ELR (cell line): ENCODE data around the gene CFC1B.
"Not testable (repeated sequence)": the region's sequence is repeated elsewhere in the genome, so short reads cannot be mapped to it uniquely, and the experiment has no call there.

Experiments used
- DNase-seq: peaks from one replicate; pipeline ENCODE4 v3.0.0-alpha.2; 2015; ENCODE audit warnings: low read depth

CFC1B gene

DNA sequence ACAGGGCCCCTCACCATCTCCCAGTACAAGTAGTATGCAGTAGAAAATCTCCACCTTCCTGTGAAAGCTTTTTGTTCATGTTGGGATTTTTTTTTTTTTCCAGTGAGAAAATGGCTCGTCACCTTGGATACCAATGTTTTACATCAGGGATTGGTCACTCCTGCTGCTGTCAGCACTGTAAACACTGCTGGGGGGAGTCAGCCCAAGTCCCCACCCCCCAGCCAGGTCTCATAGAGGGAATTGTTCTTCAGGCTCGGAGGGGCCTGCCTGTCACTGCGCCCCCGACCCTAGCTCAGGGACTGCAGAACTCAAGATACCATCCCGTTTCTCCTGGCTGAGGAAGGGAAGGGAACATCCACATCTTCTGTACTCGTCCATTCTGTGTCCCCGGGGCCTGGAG lies at the start of gene CFC1B:
CFC1B (plus strand) TSS at position 231 of the 400 bp plus-strand sequence. CDS start 263 bp downstream, outside the sequence.
- DNase-seq = not testable (repeated sequence)

DNA sequence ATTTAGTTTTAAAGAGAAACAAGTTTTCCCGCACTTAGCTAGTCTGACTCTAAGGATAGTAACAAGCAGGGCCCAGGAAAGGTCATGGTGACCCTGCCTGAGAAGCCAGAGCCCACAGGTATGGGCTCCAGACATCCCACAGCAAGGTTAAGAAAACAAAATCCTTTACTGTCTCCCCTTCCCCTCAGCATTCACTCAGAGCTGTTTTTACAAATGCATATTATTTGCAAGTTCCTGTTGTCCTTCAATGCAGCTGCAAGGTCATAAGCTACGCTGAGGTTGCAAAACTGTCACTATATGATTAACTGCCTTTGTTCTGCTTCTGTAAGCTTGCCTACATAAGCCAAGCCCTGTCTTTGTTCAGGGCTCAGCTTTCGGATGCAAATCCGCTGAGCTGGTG lies 29.9 kb upstream of the CFC1B start:
- DNase-seq = not testable (repeated sequence)

DNA sequence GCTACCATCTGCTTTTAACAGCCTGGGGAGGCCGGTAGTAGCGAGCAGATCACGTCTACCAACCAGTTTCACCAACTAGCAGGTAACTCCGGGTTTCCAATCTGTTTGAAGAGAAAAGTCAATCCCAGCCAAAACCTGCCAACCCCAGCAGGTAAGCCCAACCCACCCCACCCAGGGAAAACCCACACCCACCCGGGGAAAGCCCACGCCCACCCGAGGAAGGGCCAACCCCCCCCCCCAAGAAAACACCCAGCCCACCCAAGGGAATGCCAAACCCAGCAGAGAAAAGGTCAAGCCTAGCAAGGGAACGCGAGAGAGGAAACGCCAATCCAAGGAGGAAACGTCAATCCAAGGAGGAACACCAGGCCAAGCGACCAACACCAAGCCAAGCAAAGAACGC lies 11.8 kb upstream of the CFC1B start, which contains the start of gene POTEI:
POTEI (minus strand) TSS at position 101 of the 400 bp plus-strand sequence; CDS start at position 8, 93 bp downstream.
- not testable (repeated sequence) for DNase-seq

DNA sequence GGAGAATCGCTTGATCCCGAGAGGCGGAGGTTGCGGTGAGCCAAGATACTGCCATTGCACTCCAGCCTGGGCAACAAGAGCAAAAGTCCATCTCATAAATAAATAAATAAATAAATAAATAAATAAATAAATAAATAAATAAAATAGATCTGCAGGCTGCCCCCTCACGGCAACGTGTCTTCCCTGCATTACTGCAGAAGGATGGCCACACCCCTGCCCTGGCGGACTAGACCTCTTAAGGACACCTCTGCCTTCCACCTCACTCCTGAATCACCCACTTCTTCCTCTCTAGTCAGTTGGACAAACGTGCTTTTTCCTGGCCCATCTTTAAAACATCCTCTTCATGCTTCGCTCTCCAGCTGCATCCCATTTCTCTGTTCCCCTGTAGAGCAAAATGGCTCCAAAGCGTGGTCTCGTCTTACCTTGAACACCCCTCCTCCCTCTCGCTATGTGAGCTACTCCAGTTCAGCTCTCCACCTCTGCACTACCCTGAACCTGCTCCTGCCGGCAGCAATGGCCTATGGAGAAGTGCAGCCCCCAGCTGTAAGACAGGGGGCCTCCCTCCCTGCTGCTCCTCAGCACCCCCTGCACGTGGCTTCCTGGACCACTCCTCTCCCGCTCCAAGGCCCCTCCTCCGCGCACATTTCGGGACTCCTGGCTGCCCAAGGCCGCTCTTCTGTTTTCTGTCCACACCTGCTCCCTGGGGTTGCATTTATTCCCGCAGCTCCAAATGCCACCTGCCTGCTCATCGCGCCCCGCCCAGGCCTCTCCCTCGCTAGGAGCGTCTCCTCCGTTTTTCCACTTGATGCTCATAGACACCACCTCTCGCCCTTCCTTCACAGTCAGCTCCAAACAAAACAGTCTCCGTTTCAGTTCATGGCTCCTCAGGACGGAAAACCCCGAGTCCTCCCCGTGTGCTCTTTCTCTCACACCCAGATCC lies 9.9 kb upstream of the CFC1B start:
- DNase-seq = not testable (repeated sequence)

DNA sequence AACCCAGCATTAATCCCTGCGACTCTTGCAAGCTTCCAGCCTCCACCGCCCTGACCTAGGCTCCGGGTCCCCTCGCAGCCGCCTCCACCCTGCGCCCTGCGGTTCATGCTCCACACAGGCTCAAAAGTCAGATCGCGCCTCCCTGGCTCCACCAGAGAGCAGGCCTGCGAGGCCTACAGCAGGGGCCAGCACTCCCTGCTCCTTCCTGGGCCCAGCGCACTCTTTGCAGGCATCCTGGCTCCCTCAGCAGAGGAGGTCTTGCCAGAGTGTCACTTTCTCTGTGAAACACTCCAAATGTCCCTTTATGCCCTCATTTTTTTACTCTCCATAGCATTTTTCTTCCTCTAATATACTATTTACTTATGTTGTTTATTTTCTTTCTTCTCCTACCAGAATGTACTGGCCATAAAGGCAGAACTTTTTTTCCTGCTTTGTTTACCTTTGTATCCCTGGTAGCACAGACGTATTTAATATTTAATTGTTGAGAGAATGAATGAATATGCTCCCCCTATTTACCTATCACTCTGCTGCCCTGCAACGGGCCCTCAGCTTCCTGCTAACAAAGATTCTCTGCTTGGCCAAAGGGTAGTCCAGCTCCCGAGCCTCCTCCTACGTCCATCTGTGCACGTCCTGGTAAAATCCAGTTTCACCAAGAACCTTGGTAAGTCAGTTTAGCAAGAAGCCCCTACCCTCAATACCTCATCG lies 9.1 kb upstream of the CFC1B start:
- DNase-seq = not testable (repeated sequence)

DNA sequence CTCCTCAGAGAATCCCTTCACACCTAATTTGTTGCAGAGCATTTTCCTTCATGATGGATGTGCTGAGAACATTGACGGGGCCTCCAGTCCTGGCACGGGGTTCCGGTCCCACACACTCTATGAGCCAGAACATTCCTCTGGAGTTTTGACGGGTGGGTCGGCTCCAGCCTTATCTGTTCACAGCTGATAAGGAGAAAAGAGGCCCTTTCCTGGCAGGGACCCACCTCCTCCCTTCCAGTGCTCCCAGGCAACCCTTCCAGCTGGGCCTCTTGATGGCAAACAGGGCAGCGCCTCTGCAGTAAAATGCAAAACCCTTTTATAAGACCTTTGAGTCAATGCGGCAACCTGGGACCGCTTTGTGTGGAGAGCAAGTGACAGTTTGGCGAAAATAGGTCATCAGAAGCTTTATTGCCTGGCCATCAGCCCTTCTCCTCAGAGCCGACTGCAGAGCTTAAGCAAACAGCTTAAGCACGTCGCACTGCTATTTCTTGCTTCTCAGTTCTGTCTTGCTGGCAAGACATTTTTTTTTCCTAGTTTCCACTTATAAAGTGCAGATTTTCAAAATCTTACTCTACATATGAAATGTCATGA lies 2.4 kb upstream of the CFC1B start:
- not testable (repeated sequence) for DNase-seq

DNA sequence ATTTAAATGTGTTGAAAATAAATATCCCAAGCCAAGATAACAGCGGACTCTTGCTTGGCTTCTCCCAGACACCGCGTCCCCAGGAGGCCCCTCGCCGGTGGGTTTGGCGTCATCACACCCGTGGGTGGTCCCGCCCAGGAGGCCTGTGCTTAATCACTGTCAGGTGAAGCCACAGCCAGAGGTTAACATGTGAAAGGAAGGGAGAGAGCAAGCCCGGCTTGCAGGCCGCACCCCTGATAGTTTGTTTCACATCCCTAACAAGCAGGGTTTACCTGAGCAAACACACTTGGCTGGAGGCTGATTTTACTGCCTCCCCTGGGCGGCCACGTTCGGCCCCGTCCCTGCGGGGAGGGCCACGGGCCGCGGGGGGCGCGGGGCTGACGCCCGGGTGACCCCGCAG lies 1.4 kb downstream of the CFC1B start:
- DNase-seq = not testable (repeated sequence)

DNA sequence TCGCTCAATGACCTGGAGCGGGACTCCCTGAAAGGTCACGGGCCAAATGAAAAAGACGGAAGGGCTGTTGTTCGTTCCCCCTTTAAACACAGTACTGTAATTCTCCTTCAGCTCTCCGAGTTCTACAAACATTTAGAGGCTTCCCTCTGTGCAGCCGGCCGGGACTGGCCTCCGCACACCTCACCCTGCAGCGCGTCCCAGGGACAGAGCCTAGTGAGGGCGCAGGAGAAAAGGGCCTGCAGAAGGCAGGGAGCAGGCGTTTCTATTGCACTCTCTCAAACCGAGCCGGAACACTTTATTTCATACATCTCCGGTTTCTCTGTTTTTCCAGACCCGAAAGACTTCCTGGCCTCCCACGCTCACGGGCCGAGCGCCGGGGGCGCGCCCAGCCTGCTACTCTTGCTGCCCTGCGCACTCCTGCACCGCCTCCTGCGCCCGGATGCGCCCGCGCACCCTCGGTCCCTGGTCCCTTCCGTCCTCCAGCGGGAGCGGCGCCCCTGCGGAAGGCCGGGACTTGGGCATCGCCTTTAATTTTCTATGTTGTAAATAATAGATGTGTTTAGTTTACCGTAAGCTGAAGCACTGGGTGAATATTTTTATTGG lies 6.4 kb downstream of the CFC1B start:
- not testable (repeated sequence) for DNase-seq

DNA sequence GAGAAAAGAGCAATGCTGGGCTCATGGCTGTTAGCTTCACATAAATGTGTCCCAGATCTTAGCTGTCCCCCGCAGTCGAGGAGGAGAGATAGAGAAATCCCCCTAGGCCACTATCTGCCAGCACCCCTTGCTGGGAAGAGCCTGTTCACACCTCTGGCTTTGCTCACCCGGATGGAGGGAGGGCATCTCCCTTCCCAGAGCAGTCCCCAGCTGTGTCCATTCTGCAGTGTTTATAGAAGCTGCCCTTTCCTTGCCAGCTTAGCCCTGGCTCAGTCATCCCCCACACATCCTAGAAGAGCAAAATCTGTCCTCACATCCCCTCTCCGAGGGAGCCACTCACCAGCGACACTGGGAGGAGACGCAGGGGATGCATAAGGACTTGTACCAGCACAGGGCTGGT lies 8.5 kb downstream of the CFC1B start:
- not testable (repeated sequence) for DNase-seq

DNA sequence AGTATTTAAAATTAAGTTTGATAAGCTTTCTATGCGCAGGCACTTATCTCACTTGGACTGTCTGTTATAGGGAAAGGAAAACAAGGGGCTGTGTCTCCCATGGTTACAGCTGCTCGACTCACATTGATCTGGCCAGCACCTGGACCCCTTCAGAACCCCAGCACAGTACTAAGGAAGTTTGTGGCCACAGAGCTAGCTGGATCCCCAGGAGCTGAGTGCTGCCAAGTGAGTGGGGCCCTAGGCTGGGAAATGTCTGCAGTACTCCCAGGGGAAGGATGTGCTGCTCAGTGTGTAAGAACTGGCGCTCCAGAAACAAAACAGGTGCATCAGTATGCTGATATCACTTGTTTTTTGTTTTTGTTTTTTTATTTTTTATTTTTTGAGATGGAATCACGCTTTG lies 9.2 kb downstream of the CFC1B start:
- not testable (repeated sequence) for DNase-seq

DNA sequence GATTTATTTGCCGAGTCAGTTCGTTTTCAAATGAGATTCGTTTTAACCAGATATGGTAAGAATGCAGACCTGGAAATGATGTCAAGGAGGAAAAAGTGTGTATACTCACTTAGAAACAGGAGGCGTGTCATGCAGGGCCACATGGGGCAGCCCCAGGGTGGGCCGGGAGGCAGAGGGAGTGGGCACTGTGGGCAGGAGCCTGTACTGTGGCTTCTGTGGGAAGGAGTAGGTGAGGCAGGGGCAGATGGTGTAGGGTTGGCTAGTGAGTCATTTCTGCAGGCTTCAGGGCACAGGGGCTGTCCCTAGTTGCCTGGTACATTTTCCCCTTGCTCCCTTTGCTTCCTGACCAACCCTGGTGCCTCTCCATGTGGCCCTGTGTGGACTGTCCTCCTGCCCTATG lies 10.2 kb downstream of the CFC1B start:
- not testable (repeated sequence) for DNase-seq

DNA sequence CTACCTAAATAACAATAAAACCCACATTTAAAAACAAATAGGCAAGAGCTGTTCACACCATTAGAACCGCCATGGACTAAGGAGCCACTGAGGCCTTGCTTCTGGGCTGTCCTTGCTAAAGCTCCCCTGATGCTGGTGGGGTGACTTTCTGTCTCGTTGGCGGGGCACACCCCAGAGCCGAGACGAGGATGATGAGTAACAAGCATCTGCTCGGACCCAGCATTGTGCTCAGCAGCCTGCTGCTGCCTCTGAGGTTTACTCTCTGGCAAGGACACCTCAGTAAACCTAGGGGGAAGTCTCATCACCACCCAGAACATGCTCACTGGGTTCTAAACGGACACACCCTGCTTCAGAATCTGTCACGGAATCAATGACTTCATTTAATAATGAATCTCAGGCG lies 10.7 kb downstream of the CFC1B start:
- DNase-seq = not testable (repeated sequence)

DNA sequence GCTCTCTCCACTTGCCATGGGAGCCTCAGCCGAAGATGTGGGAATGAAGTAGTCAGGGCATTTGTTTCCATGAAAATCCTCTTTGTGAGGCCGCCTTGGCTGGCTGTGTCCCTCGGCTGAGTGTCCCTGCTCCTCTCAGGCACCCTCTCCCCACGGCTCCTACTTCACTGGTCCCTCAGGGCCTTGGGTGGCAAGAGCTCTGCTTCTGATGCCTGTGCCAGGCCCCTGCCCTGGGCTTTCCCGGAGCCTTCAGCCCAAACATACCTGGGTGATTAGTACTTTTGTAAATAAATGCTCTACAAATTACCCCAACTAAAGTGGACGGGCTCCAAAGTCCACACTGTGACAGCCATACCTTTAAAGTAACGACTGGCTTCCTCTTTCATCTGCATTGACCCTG lies 15.6 kb downstream of the CFC1B start:
- DNase-seq = not testable (repeated sequence)

DNA sequence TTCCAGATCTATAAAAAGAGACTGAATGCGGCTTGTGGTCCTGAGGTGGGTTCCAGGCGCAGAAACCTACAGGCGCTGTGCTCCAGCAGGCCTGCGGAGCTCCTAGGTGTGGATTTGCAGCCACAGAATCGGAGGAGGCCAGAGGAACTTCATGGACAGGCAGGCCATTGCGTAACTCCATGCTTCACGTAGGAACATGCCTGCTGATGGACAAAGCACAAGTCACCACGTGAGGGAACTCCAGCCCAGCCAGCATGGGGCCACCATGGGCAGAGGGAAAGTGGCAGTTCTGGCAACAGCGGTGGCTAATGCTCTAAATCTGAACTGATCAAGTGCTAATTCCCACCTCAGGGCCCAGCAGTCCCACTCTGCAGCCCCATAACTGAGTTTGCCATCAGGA lies 17.2 kb downstream of the CFC1B start:
- not testable (repeated sequence) for DNase-seq

DNA sequence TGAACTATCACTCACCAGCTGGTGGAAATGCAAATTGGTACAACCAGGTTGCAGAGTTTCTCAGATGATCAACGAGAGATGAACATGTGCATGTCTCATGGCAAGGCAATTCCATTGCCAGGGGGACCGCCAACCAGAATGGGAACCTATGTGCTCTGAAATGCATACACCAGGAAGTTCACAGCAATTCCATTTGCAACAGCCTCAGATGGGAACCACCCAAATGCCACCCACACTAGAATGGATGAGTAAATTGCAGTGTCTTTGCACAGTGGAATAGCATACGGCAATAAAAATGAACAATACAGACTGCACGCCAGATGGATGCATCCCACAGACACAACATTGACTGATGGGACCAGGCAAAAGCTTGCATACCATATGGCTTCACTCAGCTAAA lies 21.8 kb downstream of the CFC1B start:
- not testable (repeated sequence) for DNase-seq

DNA sequence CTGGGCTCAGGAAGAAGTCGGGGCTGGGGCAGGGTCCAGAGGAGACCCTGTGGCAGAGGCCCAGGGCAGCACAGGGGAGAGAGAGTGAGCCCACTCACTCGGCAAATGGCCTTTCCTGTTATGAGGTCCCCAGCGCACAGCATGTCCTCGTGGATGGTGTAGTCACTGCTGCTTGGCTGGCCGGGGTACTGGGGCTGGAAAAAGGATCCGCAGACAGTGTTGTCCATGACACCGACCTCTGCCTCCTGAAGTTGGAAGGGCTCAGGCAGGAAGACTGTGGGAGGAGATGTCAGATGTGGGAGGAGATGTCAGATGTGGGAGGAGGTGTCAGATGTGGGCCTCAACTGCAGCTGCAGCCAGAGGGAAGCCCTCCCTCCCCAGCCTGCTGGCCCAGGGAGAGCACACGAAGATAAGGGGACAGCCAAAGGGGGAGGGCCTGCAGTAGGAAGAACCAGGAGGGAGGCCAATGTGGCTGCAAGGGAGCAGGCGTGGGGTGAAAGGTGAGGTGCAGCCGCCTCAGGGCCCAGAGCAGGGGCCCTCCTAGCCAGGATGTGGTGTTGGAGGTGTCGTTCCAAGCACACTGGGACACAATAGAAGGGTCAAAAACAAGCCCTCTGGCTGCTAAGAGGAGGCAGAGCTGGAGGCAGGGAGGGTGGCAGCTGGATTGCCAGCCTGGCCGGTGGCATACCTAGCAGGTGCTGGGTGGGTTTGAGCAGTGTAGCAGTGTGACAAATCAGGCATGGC lies 22.9 kb downstream of the CFC1B start:
- DNase-seq = not testable (repeated sequence)

DNA sequence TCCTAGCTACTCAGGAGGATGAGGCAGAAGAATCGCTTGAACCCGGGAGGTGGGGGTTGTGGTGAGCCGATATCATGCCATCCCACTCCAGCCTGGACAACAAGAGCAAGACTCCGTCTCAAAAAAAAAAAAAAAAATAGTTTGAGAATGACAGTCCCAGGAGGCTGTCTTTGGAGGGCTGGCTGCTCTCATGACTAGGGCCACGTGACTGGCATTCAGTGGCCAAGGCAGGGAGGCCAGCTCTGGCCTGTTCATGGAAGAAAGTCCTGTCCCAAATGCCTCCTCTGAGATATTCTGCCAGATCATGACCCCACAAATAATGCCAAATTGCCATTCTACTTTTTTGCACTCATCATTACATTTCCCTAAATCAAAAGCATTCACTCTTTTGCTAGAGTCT lies 24.0 kb downstream of the CFC1B start:
- DNase-seq = not testable (repeated sequence)

DNA sequence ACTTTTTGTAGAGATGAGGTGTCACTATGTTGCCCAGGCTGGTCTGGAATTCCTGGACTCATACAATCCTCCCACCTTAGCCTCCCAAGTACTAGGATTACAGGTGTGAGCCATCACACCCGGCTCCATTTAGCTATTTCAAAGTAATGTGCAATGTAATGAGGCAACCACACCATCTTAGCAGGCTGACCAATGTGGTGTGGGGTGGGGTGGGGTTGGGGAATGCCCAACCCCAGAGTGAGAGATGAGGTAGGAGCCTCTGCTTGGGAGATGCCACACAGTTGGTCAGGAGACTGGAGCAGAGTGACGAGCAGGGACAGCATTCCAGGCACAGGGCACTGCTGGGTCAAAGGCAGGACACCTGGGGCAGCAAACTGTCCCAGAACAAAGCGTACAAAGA lies 27.4 kb downstream of the CFC1B start:
- DNase-seq = not testable (repeated sequence)

DNA sequence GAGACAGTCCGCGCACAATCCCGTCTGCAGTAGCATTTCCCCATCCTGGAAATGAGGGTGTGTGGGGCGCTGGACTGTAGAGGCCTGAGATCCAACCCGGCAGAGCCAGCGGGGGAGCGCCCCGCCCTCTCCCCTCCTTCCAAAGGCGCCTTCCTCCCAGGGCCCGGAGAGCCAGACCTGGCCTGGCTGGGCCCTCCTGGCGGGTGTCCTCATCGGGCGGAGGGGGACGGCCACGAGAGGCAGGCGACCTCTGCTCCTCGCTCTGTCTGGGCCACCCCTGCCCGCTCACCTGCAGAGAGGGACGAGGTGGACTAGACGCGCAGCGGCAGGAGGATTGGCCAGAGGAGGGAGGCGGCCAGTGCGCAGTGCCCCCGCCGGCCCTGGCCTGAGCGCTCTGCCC lies 28.5 kb downstream of the CFC1B start:
- DNase-seq = not testable (repeated sequence)

DNA sequence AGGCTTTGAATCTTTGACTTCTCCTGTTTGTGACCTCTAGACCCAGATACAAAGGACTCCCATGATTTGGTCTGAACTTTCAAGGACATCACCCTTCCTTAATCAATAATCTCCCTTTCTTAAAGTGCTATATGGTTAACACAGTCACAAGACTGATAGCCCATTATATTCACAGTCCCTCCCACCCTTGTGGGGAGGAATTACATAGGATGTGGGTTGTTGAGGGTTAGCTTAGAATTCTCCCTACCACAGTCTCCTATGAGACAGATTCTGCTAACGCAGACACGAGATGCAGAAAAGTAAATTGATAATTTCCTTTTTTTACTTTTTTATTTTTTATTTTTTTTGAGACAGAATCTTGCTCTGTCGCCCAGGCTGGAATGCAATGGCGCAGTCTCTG lies 33.2 kb downstream of the CFC1B start:
- DNase-seq = not testable (repeated sequence)

DNA sequence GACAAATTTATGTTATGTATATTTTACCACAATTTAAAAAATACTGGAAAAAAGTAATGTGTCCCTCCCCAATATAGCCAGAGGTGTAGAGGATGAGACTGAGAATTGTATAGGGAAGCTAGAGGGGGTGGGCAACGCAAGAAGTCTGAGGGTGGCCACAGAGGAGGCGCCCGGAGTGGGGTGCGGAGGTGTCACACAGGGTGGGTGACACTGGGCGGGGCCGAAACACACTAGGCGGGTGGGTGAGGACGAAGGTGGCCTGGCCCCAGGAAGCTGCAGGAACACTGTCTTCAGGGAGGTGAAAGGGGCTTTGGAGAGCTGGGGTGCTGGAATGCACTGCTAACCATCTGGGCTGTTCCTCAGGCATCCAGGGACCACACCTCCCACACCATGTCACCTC lies 35.4 kb downstream of the CFC1B start:
- DNase-seq = not testable (repeated sequence)
